HG03354 (cell line): ENCODE measurements around the gene EPHA4.

Experiments
- ATAC-seq: cut with Tn5 transposase; IDR thresholded peaks from one replicate; pipeline ENCODE4 v1.9.1; 2021; ENCODE audit warnings: mild to moderate bottlenecking; ENCODE audit not compliant: unreplicated experiment, poor library complexity, severe bottlenecking

EPHA4 gene

GRCh38 chr2:221377597-221377996 lies 194.5 kb downstream of the EPHA4 start:
- no peak for ATAC-seq

- ATAC-seq: no peak
Observed at GRCh38 chr2:221377066-221377465, 195.0 kb downstream of the EPHA4 start.

- no peak for ATAC-seq
Observed at GRCh38 chr2:221374234-221374633, 197.9 kb downstream of the EPHA4 start.

- ATAC-seq: no peak
Observed at GRCh38 chr2:221372907-221373306, 199.2 kb downstream of the EPHA4 start.

- ATAC-seq: no peak
Observed at GRCh38 chr2:221372159-221372884, 199.8 kb downstream of the EPHA4 start.

- no peak for ATAC-seq
Observed at GRCh38 chr2:221371347-221371746, 200.8 kb downstream of the EPHA4 start.

GRCh38 chr2:221370857-221371211 lies 201.3 kb downstream of the EPHA4 start:
- no peak for ATAC-seq

GRCh38 chr2:221370076-221370856 lies 201.8 kb downstream of the EPHA4 start:
- ATAC-seq: no peak
